ENCODE data around the gene CALY.
"Not testable (repeated sequence)": the region's sequence is repeated elsewhere in the genome, so short reads cannot be mapped to it uniquely, and the experiment has no call there.

CALY gene, protein sequence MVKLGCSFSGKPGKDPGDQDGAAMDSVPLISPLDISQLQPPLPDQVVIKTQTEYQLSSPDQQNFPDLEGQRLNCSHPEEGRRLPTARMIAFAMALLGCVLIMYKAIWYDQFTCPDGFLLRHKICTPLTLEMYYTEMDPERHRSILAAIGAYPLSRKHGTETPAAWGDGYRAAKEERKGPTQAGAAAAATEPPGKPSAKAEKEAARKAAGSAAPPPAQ

GRCh38 chr10:133336577-133337369 lies at the start of gene CALY:
CALY (minus strand) TSS chr10:133336896; CDS start chr10:133328989, 7,907 bp downstream.
- peak; percentile 74 for DNase-seq

- no peak for DNase-seq
These were observed 48.5 kb upstream of the CALY start for GRCh38 chr10:133385214-133385613.

DNA sequence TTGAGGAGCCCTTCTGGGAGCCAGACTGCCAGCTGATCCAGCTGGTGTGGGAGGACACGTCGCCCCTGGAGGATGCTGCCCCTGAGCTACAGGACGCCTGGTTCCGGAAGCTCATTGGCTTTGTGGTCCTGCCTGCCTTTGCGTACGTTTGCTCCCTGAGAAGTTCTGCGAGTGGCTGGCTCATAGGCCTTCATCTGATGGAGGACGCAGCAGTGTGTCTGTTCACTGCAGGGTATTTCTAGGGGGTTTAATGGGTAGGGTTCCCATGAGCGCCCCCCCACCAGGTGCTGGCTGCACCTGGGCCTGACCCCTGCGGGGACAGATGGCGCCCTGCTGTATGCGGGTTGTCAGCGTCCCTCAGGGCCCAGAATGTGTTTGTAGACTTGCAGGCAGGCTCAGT lies 47.4 kb upstream of the CALY start:
- DNase-seq = no peak

DNA sequence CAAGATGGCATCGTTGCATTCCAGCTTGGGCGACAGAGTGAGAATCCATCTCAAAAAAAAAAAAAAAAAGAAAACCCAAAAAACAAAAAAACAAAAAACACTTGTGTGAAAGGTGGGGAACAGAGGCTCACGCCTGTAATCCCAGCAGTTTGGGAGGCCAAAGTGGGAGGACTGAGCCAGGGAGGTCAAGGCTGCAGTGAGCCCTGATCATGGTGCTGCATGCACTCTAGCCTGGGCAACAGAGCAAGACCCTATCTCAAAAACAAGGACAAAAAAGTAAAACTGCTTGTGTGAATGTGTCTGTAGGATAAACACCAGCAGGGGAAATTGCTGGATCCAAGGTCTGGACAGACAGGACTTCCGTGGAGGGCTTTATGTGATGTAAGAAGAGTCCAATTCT lies 46.9 kb upstream of the CALY start:
- no peak for DNase-seq

DNA sequence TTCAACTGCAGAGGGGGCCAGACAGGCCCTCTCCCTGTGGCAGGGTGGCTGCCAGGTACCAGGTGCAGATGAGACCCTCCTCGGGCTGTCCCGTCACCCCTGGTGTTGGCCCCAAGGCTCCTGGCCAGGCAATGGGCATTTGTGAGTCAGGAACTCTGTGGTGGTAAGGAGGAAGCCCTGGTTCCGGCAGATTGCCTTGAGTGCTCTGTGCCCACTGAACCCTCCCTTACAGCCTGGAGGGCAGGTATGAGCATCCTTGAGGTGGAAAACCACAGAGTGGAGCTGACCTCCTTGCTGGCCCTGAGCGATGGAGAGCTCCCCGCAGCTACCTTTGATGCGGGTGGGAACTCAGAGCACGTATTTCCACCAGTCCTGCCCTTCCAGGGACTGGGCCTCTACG lies 44.3 kb upstream of the CALY start:
- no peak for DNase-seq

GRCh38 chr10:133379801-133380666 lies 43.3 kb upstream of the CALY start:
- no peak for DNase-seq

DNA sequence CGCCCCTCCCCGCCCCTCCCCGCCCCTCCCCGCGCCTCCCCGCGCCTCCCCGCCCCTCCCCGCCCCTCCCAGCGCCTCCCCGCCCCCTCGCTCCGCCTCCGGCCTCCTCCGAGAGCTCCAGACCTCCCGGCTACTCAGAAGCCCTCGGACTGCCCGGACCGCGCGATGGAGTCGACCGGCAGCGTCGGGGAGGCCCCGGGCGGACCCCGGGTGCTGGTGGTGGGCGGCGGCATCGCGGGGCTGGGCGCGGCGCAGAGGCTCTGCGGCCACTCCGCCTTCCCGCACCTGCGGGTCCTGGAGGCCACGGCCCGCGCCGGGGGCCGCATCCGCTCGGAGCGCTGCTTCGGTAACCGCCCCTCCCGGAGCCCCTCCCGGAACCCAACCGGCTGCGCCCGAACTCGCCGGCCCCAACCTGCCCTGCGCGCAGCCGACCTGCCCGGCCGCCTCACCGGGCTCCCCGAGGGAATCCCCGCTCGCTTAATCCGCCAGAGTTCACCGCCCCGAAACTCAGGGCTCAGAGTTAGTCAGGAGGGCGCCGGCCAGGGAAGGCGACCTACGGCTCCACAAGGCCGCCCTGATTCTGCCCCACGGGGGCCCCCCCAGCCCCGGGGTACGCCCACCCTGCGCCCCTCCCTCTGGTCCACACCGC lies 42.6 kb upstream of the CALY start, which contains the start of gene PAOX:
Gene PAOX, plus strand, starts transcription at position 111 of the 649 bp plus-strand sequence. Its CDS starts 55 bp downstream, at position 166.
- peak; percentile 65 for DNase-seq

- DNase-seq = peak; percentile 60
These were observed 41.8 kb upstream of the CALY start for GRCh38 chr10:133378251-133379096.

- DNase-seq = no peak
These were observed 41.1 kb upstream of the CALY start for GRCh38 chr10:133377818-133378250.

GRCh38 chr10:133377025-133377817 lies 40.5 kb upstream of the CALY start:
- no peak for DNase-seq

DNA sequence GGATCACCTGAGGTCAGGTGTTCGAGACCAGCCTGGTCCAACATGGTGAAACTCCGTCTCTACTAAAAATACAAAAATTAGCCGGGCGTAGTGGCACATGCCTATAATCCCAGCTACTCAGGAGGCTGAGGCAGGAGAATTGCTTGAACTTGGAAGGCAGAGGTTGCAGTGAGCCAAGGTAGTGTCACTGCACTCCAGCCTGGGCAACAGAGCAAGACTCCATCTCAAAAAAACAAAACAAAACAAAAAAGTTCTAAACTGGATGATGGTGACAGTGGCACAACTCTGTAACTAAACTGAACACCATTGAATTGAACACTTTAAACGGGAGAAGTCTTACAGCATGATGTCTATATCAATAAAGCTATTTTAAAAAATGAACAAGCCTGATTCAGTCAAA lies 39.5 kb upstream of the CALY start:
- not testable (repeated sequence) for DNase-seq

- DNase-seq = no peak
These were observed 38.8 kb upstream of the CALY start for GRCh38 chr10:133375357-133376115.

DNA sequence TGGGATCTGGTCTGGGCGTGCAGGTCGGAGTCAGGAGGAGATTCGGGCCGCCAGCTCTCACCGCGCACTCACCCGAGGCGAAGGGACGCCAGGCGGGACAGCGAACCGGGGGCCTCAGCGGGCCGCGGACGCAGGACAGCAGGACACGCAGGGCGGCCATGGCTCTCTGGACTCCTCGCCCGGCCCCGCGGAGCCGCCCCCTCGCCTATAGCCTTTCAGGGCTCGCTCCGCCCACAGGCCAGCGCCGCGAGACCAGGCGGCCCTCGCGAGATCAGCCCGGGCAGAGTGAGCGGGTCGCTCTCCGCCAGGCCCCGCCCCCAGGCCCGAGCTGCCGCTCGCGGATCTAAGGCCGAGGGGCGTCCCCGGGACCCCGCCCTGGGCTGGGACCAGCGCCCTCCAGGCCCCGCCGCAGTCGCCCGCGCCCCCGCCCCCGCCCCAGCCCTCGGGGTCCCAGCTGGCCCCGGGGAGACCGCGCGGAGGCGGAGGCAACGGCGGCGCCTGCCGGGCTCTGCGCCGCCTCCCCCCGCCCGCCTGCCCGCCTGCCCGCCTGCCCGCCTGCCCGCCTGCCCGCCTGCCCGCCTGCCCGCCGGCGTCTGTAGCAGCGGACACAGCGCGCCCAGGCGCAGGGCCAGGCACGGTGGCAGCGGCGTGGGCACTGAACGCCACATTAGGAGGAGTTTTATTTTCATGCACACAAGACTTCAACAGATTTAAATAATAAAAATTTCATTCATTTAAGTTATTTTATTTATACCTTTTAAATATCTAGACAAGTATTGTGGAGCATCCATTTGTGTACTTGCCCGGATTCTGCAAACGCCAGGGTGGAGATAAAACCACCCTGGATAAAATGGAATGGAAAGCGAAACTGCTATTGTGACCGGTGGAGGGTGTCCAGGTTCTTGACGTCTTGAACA lies 36.7 kb upstream of the CALY start, which contains the start of gene ECHS1:
Gene ECHS1, minus strand, starts transcription at position 181 of the 917 bp plus-strand sequence. Its CDS starts 21 bp downstream, at position 160.
- peak; percentile 96 for DNase-seq

- DNase-seq = no peak
These were observed 35.8 kb upstream of the CALY start for GRCh38 chr10:133372507-133372906.

DNA sequence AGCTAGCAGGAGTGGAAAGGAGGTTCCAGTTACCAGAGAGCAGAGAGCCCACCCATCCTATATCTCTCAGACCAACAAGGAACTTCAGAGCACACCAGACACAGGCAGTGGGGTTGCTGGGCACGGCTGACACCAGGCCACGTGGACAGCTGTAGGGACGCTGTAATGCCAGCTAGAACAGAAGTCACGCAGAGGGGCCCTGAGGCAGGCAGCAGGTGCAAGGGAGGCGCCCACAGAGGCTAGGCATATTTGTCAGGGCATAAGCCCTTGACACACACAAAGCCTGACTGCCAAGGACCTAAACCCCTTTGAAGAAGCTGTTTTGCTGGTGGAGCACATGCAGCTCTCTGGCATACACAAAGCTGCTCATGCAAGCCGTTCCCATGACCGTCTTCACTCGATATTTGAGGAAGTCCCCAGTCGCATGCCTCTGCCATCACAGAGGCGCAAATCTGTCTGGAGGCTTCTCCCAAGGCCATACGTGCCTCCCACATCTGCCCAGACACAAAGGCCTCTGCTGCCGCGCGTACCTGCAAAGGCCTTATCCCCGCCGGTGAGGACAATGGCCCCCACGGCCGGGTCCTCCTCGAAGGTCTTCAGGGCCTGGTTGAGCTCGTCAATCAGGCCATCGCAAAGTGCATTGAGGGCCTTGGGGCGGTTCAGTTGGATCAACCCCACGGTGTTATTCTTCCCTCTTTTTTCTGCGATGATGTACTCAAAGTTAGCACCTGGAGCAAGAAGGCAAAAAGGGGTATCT lies 33.5 kb upstream of the CALY start:
- no peak for DNase-seq

GRCh38 chr10:133368153-133368552 lies 31.5 kb upstream of the CALY start:
- no peak for DNase-seq

DNA sequence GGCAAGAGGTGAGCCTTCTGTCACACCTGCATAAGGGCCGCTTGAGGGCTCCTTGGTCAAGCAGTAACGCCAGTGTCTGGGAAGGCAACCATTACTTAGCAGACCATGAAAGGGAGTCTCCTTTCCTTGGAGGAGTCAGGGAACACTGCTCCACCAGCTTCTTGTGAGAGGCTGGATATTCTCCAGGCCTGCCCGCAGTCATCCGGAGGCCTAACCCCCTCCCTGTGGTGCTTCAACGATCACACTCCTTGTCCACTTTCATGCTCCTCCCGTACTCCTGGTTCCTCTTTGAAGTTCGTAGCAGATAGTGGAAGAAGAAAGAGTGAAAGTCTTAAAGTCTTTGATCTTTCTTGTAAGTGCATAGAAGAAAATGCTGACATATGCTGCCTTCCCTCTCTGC lies 30.8 kb upstream of the CALY start:
- not testable (repeated sequence) for DNase-seq

DNA sequence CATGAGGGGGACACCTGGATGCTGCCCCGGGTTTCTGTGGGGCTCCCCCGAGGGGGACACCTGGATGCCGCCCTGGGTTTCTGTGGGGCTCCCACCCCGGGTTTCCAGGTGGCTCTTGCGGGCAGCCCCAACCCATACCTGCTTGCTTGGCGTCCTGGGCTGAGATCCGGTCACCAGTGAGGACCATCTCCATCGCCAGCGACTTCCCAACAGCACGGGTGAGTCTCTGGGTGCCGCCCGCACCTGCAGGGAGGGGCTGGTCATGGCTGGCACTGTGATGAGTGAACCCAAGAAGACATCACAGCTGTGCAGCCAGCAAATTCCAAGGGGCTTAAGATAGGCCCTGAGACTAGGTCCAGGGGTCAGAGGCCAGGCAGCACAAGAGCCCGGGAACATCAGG lies 30.1 kb upstream of the CALY start:
- no peak for DNase-seq
